ENCODE measurements around the gene ABCF3. TPM values are rescaled to one million over a fixed set of nuclear protein-coding genes. Genes with fewer than 3 reads are reported as not detected.

Gene ABCF3
- total RNA-seq, 1 experiment from 2014 or later = 68.8 TPM

GRCh38 chr3:184143327-184143726 is 42.7 kb upstream of the ABCF3 start:
- no peak for DNase-seq
- CTCF ChIA-PET = interaction anchor here (1.1 kb wide), 1 partner anchor 248 kb away, joined by 4 read pairs; no protein-coding TSS in a partner anchor
- H3K27me3 ChIP-seq (replicated peaks; ENCODE audit: control insufficient read depth, insufficient read depth, low read length) = no peaks in the 10 kb centered on the region
- H3K4me1 ChIP-seq = no peaks in the 10 kb centered on the region
- no peak for TF ChIP-seq CTCF (IDR thresholded peaks at IDR 0.05; ENCODE audit: insufficient read depth in 1 of 2, low read depth in 1 of 2, low read length in 1 of 2, severe bottlenecking in 1 of 2, unreplicated experiment in 1 of 2)
- H3K4me1 Mint-ChIP-seq (ENCODE audit: low read depth, unreplicated experiment) = no peaks in the 10 kb centered on the region
- no peaks in the 10 kb centered on the region for H3K9me3 ChIP-seq
- H3K9me3 Mint-ChIP-seq (ENCODE audit: unreplicated experiment) = no peaks in the 10 kb centered on the region
- H3K36me3 ChIP-seq (ENCODE audit: control insufficient read depth, insufficient read depth, low read length) = peaks cover 6% of the 10 kb centered on the region
- no peak overlapping the region for H3K27ac Mint-ChIP-seq (ENCODE audit: unreplicated experiment)
- BruUV-seq (replicated peaks) = no TSS peak
- peaks cover 27% of the 10 kb centered on the region for H3K36me3 Mint-ChIP-seq (ENCODE audit: insufficient read depth, unreplicated experiment)
- no peak overlapping the region for H3K4me3 Mint-ChIP-seq (ENCODE audit: unreplicated experiment)
- intact Hi-C loops (cut with micrococcal nuclease; ENCODE audit: unreplicated experiment) = no loop called here
- POLR2A ChIA-PET = no interaction called here
- no peak overlapping the region for H3K4me3 ChIP-seq (ENCODE audit: low read depth, low read length)
- no peaks in the 10 kb centered on the region for H3K27me3 Mint-ChIP-seq (ENCODE audit: insufficient read depth, unreplicated experiment)

GRCh38 chr3:184144505-184144904 is 41.5 kb upstream of the ABCF3 start:
- intact Hi-C loops (cut with micrococcal nuclease; ENCODE audit: unreplicated experiment) = loop anchor here (2.0 kb wide), 2 partner anchors 104 to 144 kb away; partner anchors contain the start of genes ALG3 and EEF1AKMT4
- BruUV-seq (replicated peaks) = no TSS peak
- DNase-seq = no peak
- Histone ChIP-seq H3K27me3 (replicated peaks; ENCODE audit: control insufficient read depth, insufficient read depth, low read length) (no peaks in the 10 kb centered on the region), H3K9me3 (no peaks in the 10 kb centered on the region), H3K4me3 (ENCODE audit: low read depth, low read length) (no peak overlapping the region), H3K4me1 (no peaks in the 10 kb centered on the region), H3K36me3 (ENCODE audit: control insufficient read depth, insufficient read depth, low read length) (peaks cover 6% of the 10 kb centered on the region)
- Mint-ChIP-seq H3K4me3 (ENCODE audit: unreplicated experiment) (no peak overlapping the region), H3K36me3 (ENCODE audit: insufficient read depth, unreplicated experiment) (peaks cover 30% of the 10 kb centered on the region), H3K4me1 (ENCODE audit: low read depth, unreplicated experiment) (no peaks in the 10 kb centered on the region), H3K27ac (ENCODE audit: unreplicated experiment) (no peak overlapping the region), H3K9me3 (ENCODE audit: unreplicated experiment) (no peaks in the 10 kb centered on the region), H3K27me3 (ENCODE audit: insufficient read depth, unreplicated experiment) (no peaks in the 10 kb centered on the region)
- ChIA-PET CTCF (interaction anchor here (0.8 to 1.1 kb wide), 2 partner anchors 10 to 249 kb away, joined by 4 read pairs; partner anchors contain the start of gene EIF2B5), POLR2A (interaction anchor here (1.7 kb wide), 1 partner anchor 41 kb away, joined by 8 read pairs; the partner anchor contains the start of gene ABCF3)
- TF ChIP-seq CTCF (IDR thresholded peaks at IDR 0.05; ENCODE audit: insufficient read depth in 1 of 2, low read depth in 1 of 2, low read length in 1 of 2, severe bottlenecking in 1 of 2, unreplicated experiment in 1 of 2) = no peak

GRCh38 chr3:184145111-184145524 is 40.9 kb upstream of the ABCF3 start:
- Histone ChIP-seq H3K36me3 (ENCODE audit: control insufficient read depth, insufficient read depth, low read length) (peaks cover 6% of the 10 kb centered on the region), H3K4me1 (no peaks in the 10 kb centered on the region), H3K27me3 (replicated peaks; ENCODE audit: control insufficient read depth, insufficient read depth, low read length) (no peaks in the 10 kb centered on the region), H3K9me3 (no peaks in the 10 kb centered on the region), H3K4me3 (ENCODE audit: low read depth, low read length) (no peak overlapping the region)
- intact Hi-C loops (cut with micrococcal nuclease; ENCODE audit: unreplicated experiment) = loop anchor here (2.0 kb wide), 2 partner anchors 104 to 144 kb away; partner anchors contain the start of genes ALG3 and EEF1AKMT4
- H3K27ac Mint-ChIP-seq (ENCODE audit: unreplicated experiment) = no peak overlapping the region
- no peaks in the 10 kb centered on the region for H3K9me3 Mint-ChIP-seq (ENCODE audit: unreplicated experiment)
- BruUV-seq (replicated peaks) = no TSS peak
- ChIA-PET POLR2A (interaction anchor here (1.7 kb wide), 1 partner anchor 41 kb away, joined by 8 read pairs; the partner anchor contains the start of gene ABCF3), CTCF (interaction anchor here (0.8 kb wide), 1 partner anchor 11 kb away, joined by 4 read pairs; the partner anchor contains the start of gene EIF2B5)
- peak; percentile 36 to 64 for TF ChIP-seq CTCF (IDR thresholded peaks at IDR 0.05; ENCODE audit: insufficient read depth in 1 of 2, low read depth in 1 of 2, low read length in 1 of 2, severe bottlenecking in 1 of 2, unreplicated experiment in 1 of 2)
- H3K27me3 Mint-ChIP-seq (ENCODE audit: insufficient read depth, unreplicated experiment) = no peaks in the 10 kb centered on the region
- H3K36me3 Mint-ChIP-seq (ENCODE audit: insufficient read depth, unreplicated experiment) = peaks cover 25% of the 10 kb centered on the region
- peak; percentile 64 for DNase-seq
- no peak overlapping the region for H3K4me3 Mint-ChIP-seq (ENCODE audit: unreplicated experiment)
- no peaks in the 10 kb centered on the region for H3K4me1 Mint-ChIP-seq (ENCODE audit: low read depth, unreplicated experiment)
